Smooth muscle cell (in vitro differentiated cells): ENCODE measurements around the gene AGO3. TPM values are rescaled to one million over a fixed set of nuclear protein-coding genes. Genes with fewer than 3 reads are reported as not detected.

Source experiments
- DNase-seq: peaks from one replicate; lab custom pipeline; 2025; ENCODE audit not compliant: unreplicated experiment; lab: John Stamatoyannopoulos, UW
- H2AFZ ChIP-seq: fragments of 200-600 bp; sonication (generic); 2 replicates; pipeline ENCODE4 v1.6.0; 2016; ENCODE audit warnings: antibody characterized with exemption, low read depth, mild to moderate bottlenecking
- H3F3A ChIP-seq: fragments of 200-600 bp; sonication (generic); 2 replicates; pipeline ENCODE4 v1.6.0; 2017; ENCODE audit warnings: antibody characterized with exemption, low read depth
- H3K27ac ChIP-seq: fragments of 200-600 bp; sonication (generic); 2 replicates; pipeline ENCODE4 v1.5.1; 2016; ENCODE audit warnings: low read depth, mild to moderate bottlenecking
- H3K27me3 ChIP-seq: fragments of 200-600 bp; sonication (generic); 2 replicates; pipeline ENCODE4 v1.6.1; 2016; ENCODE audit warnings: low read depth, mild to moderate bottlenecking
- H3K36me3 ChIP-seq: fragments of 200-600 bp; sonication (generic); 2 replicates; pipeline ENCODE4 v1.5.1; 2016; ENCODE audit warnings: low read depth
- H3K4me1 ChIP-seq: fragments of 200-600 bp; sonication (generic); 2 replicates; pipeline ENCODE4 v1.5.1; 2016; ENCODE audit warnings: low read depth
- H3K4me2 ChIP-seq: fragments of 200-600 bp; sonication (generic); 2 replicates; pipeline ENCODE4 v1.6.0; 2016; ENCODE audit warnings: mild to moderate bottlenecking
- H3K4me3 ChIP-seq: fragments of 200-600 bp; sonication (generic); 2 replicates; pipeline ENCODE4 v1.5.1; 2016; ENCODE audit warnings: mild to moderate bottlenecking
- H3K79me2 ChIP-seq: fragments of 200-600 bp; sonication (generic); 2 replicates; pipeline ENCODE4 v1.6.0; 2016; ENCODE audit warnings: low read depth, mild to moderate bottlenecking
- H3K9ac ChIP-seq: fragments of 200-600 bp; sonication (generic); 2 replicates; pipeline ENCODE4 v1.6.0; 2016; ENCODE audit warnings: low read depth
- H3K9me3 ChIP-seq: fragments of 200-600 bp; sonication (generic); replicated peaks from 2 replicates; pipeline ENCODE4 v1.5.1; 2016; ENCODE audit warnings: low read depth
- H4K20me1 ChIP-seq: fragments of 200-600 bp; sonication (generic); 2 replicates; pipeline ENCODE4 v1.6.0; 2016; ENCODE audit warnings: low read depth
- WGBS: methylation state at CpG from one replicate; pipeline ENCODE4 v1.1.7; 2016; ENCODE audit warnings: low lambda C conversion rate; 5-methylcytosine and 5-hydroxymethylcytosine counted together
- polyA plus RNA-seq: library from polyadenylated mRNA; unstranded; fragments of >200 nt; fragmentation: Nextera tagmentation; extraction: Ambion mirVana; gene quantifications from 2 replicates; pipeline ENCODE4 v1.2.1, GENCODE V29; 2016
- total RNA-seq: library from RNA; depleted of rRNA; stranded (reverse); fragments of >200 nt; gene quantifications from 2 replicates; pipeline ENCODE4 v1.2.3, GENCODE V29; 2014
- TF ChIP-seq, protein P1 (sequence below): fragments of 200-600 bp; sonication (generic); IDR thresholded peaks from 2 replicates; pipeline ENCODE4 v1.5.1; 2017; ENCODE audit warnings: borderline replicate concordance, mild to moderate bottlenecking, antibody characterized with exemption; ENCODE audit not compliant: insufficient read depth, poor library complexity, severe bottlenecking

AGO3 gene
- total and polyA plus RNA-seq, 2 experiments from 2014 or later, result 14.3 to 31.6 TPM

DNA sequence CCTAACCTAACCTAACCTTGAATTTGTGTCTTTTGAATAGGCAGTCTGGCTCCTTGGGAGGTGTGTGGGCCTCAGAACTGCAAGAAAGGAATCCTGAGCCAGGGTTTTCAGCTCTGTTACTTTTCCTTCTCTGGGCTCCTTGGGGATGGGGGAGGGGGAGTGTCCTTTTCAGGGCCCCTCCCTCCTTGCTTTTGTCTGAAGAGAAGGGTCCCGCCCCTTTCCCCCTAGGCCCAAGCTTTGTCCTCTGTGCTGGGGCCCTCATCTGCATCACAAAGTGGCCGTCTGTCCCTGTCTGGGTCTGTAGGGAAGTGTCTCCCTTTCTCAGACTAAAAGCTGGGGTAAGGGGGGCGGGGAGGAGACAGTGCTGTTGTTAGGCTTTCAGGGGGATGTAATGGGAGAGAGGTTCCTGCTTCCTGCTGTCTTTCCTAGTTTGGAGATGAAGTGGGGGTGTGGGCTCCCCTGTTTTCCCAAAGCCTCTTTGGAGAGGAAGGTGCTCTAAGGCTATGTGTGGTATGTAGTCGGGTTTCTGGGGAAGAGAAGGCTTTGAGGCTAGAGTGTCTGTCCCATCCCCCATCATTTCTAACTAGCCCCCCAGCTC, 44.8 kb upstream of the AGO3 start:
- Histone ChIP-seq H3K4me3 (no peak overlapping the region), H4K20me1 (peaks cover 48% of the 10 kb centered on the region), H2AFZ (no peak overlapping the region), H3K27me3 (no peaks in the 10 kb centered on the region), H3K79me2 (peaks cover 5% of the 10 kb centered on the region), H3K27ac (no peak overlapping the region), H3K9ac (no peak overlapping the region), H3K4me2 (peak overlapping the region; percentile 17), H3K36me3 (no peaks in the 10 kb centered on the region), H3F3A (peaks cover 6% of the 10 kb centered on the region), H3K9me3 (no peaks in the 10 kb centered on the region), H3K4me1 (peaks cover 25% of the 10 kb centered on the region)
- TF ChIP-seq, protein P1, sequence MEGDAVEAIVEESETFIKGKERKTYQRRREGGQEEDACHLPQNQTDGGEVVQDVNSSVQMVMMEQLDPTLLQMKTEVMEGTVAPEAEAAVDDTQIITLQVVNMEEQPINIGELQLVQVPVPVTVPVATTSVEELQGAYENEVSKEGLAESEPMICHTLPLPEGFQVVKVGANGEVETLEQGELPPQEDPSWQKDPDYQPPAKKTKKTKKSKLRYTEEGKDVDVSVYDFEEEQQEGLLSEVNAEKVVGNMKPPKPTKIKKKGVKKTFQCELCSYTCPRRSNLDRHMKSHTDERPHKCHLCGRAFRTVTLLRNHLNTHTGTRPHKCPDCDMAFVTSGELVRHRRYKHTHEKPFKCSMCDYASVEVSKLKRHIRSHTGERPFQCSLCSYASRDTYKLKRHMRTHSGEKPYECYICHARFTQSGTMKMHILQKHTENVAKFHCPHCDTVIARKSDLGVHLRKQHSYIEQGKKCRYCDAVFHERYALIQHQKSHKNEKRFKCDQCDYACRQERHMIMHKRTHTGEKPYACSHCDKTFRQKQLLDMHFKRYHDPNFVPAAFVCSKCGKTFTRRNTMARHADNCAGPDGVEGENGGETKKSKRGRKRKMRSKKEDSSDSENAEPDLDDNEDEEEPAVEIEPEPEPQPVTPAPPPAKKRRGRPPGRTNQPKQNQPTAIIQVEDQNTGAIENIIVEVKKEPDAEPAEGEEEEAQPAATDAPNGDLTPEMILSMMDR, result no peak
- 25% methylated on average over 4 of the region's 4 CpGs for WGBS
- no peak for DNase-seq

DNA sequence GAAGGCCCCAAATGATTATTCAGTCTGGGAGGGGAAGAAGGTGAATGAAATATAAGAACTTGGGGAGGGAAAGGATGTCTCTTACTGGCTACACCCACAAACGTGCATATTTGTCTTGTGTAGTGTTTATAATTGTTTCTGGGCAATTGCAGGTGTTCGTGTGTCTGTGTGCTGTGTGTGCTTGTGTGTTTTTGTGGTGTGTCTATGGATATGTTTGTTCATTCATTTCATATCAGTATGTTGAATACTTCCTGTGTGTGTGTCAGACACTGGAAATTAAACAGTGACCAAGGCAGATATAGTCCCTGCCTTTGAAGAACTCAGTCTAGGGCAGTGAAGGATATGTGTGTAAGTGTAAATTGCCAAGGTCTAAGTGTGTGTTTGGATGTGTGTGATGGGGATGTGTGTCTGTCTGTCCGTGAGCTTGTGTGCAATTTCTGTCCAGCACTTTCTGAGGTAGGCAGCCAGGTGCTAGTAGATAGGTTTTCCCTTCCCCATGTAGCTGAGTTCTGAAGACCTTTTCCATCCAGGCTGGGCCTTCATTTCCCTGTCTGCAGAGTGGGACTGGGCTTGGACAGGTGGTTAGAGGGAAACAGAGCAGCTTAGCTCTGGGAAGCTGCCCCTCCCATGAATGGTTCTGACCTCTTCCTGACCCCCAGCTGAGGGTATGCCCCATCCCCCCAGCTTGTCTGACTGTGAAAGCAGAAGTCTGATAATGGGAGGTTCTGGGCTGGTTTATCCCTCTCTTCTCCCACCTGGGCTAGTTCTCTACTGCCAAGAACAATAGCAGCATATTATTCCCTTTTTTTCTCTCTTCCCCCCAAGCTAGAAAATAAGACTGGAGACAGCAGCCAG, 44.1 kb upstream of the AGO3 start:
- no peak overlapping the region for H3K9ac ChIP-seq
- TF ChIP-seq, protein P1, result no peak
- H3K4me3 ChIP-seq, result no peak overlapping the region
- peaks cover 5% of the 10 kb centered on the region for H3K79me2 ChIP-seq
- peaks cover 25% of the 10 kb centered on the region for H3K4me1 ChIP-seq
- H2AFZ ChIP-seq, result no peak overlapping the region
- H4K20me1 ChIP-seq, result peaks cover 48% of the 10 kb centered on the region
- H3K36me3 ChIP-seq, result no peaks in the 10 kb centered on the region
- H3K27ac ChIP-seq, result no peak overlapping the region
- WGBS, result 48% methylated on average over 3 of the region's 3 CpGs
- H3K9me3 ChIP-seq, result no peaks in the 10 kb centered on the region
- H3K27me3 ChIP-seq, result no peaks in the 10 kb centered on the region
- peaks cover 6% of the 10 kb centered on the region for H3F3A ChIP-seq
- DNase-seq, result no peak
- H3K4me2 ChIP-seq, result no peak overlapping the region

DNA sequence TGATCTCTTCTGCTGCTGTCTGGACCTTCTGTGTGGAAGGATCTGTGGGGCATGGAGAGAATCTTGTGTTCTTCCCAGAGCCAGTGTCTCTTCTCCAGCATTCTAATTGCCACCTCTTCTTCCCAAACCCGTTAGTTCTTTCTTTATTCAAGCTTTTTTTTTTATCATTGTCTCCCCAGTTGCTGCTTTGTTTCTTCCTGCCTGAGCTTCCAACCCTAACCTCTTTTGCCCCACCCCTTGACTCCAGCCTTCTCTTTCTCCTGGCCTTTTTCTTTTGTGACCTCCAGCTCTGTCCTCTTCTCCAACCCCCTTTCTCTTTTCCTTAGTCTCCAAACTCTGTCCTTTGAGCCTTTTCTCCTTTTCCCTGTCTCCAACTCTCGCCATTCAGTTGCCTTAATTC, 43.4 kb upstream of the AGO3 start:
- Histone ChIP-seq H3K4me1 (peaks cover 25% of the 10 kb centered on the region), H3K4me2 (no peak overlapping the region), H3K9ac (no peak overlapping the region), H3K9me3 (no peaks in the 10 kb centered on the region), H3K36me3 (no peaks in the 10 kb centered on the region), H3K79me2 (peaks cover 5% of the 10 kb centered on the region), H2AFZ (no peak overlapping the region), H3K27me3 (no peaks in the 10 kb centered on the region), H4K20me1 (peaks cover 48% of the 10 kb centered on the region), H3K4me3 (no peak overlapping the region), H3F3A (peaks cover 6% of the 10 kb centered on the region), H3K27ac (no peak overlapping the region)
- TF ChIP-seq, protein P1, result no peak
- WGBS, result 83% methylated on average over 2 of the region's 2 CpGs
- no peak for DNase-seq
